ENCODE data around the gene MRPL38.

GRCh38 chr17:75861927-75862317 is 42.8 kb downstream of the MRPL38 start:
- TF ChIP-seq CTCF (conservative IDR thresholded peaks at IDR 0.05) (no peak), EZH2 (IDR thresholded peaks at IDR 0.05; ENCODE audit: low read depth) (no peak)

Measured in PC-9 (cell line).